MM.1S (cell line): ENCODE measurements around the gene CACNA1D.

Source experiments
- DNase-seq: peaks from one replicate; pipeline ENCODE4 v3.0.0-alpha.2; 2015
- H2AFZ ChIP-seq: fragments of 300-600 bp; sonication (generic); 2 replicates; pipeline ENCODE4 v1.6.0; 2016; ENCODE audit warnings: antibody characterized with exemption, low read length
- H3F3A ChIP-seq: fragments of 300-600 bp; sonication (generic); 2 replicates; pipeline ENCODE4 v1.6.1; 2016; ENCODE audit warnings: mild to moderate bottlenecking, antibody characterized with exemption, low read length, moderate library complexity, mixed read lengths; ENCODE audit not compliant: insufficient read depth
- H3K27ac ChIP-seq: fragments of 300-600 bp; sonication (generic); 2 replicates; pipeline ENCODE4 v1.5.1; 2016; ENCODE audit warnings: mild to moderate bottlenecking, low read length
- H3K27me3 ChIP-seq: fragments of 300-600 bp; sonication (generic); replicated peaks from 2 replicates; pipeline ENCODE4 v1.6.0; 2016; ENCODE audit warnings: low read length; ENCODE audit not compliant: insufficient read depth
- H3K36me3 ChIP-seq: fragments of 300-600 bp; sonication (generic); replicated peaks from 2 replicates; pipeline ENCODE4 v1.6.1; 2016; ENCODE audit warnings: mild to moderate bottlenecking, low read length, mixed read lengths; ENCODE audit not compliant: insufficient read depth
- H3K4me1 ChIP-seq: fragments of 300-600 bp; sonication (generic); 2 replicates; pipeline ENCODE4 v1.6.1; 2016; ENCODE audit warnings: low read length, mixed read lengths
- H3K4me2 ChIP-seq: fragments of 300-600 bp; sonication (generic); 2 replicates; pipeline ENCODE4 v1.6.0; 2016; ENCODE audit warnings: low read depth, low read length
- H3K4me3 ChIP-seq: fragments of 300-600 bp; sonication (generic); 2 replicates; pipeline ENCODE4 v1.5.1; 2016; ENCODE audit warnings: low read length, mixed read lengths
- H3K79me2 ChIP-seq: fragments of 300-600 bp; sonication (generic); 2 replicates; pipeline ENCODE4 v1.6.1; 2016; ENCODE audit warnings: mixed run types, low read length, mixed read lengths
- H3K9ac ChIP-seq: fragments of 300-600 bp; sonication (generic); 2 replicates; pipeline ENCODE4 v1.6.1; 2016; ENCODE audit warnings: low read length, mixed read lengths
- H3K9me2 ChIP-seq: fragments of 300-600 bp; sonication (generic); replicated peaks from 2 replicates; pipeline ENCODE4 v1.6.1; 2016; ENCODE audit warnings: mild to moderate bottlenecking, low read length, mixed read lengths; ENCODE audit not compliant: insufficient read depth
- H3K9me3 ChIP-seq: fragments of 300-600 bp; sonication (generic); replicated peaks from 2 replicates; pipeline ENCODE4 v1.6.1; 2016; ENCODE audit warnings: mild to moderate bottlenecking, low read length, mixed read lengths; ENCODE audit not compliant: insufficient read depth
- H4K20me1 ChIP-seq: fragments of 300-600 bp; sonication (generic); 2 replicates; pipeline ENCODE4 v1.6.1; 2016; ENCODE audit warnings: mild to moderate bottlenecking, low read length, moderate library complexity, mixed read lengths; ENCODE audit not compliant: insufficient read depth
- EZH2phosphoT487 ChIP-seq: fragments of 300-600 bp; sonication (generic); IDR thresholded peaks from 2 replicates; pipeline ENCODE4 v1.6.1; 2018; ENCODE audit warnings: antibody characterized with exemption, low read length
- TF ChIP-seq, protein P1 (sequence below): fragments of 300-600 bp; sonication (generic); IDR thresholded peaks from 2 replicates; pipeline ENCODE4 v1.5.1; 2016; ENCODE audit warnings: antibody characterized with exemption, low read length, mixed read lengths

CACNA1D gene

DNA sequence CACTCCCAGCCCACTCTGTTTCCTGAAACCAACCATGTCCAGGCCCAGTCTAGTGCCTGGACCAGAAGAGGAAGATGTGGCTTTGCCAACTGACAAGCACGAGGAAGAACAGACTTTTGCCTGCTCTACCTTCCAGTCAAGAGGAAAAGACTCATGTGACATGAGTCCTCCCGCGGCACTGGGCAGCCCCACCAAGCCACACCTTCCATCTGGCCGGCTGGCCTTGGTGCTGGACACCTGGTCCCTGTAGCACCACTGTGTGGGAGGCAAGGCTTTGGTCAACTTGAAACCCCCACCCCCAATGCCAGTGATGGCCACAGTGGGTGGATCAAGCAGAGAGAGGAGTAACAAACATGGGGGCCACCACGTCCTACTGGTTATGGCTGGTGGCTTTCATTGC is 339.3 kb downstream of the CACNA1D start:
- no peak for DNase-seq
- Histone ChIP-seq H3K27me3 (no peaks in the 10 kb centered on the region), H4K20me1 (no peaks in the 10 kb centered on the region), H3F3A (no peaks in the 10 kb centered on the region), H2AFZ (no peak overlapping the region), H3K4me1 (no peaks in the 10 kb centered on the region), H3K36me3 (no peaks in the 10 kb centered on the region), H3K9me3 (no peaks in the 10 kb centered on the region), H3K4me2 (no peak overlapping the region), H3K4me3 (no peak overlapping the region), H3K9me2 (no peaks in the 10 kb centered on the region), H3K27ac (no peak overlapping the region), H3K79me2 (no peaks in the 10 kb centered on the region), H3K9ac (no peak overlapping the region)
- TF ChIP-seq EZH2phosphoT487 = no peak
- TF ChIP-seq, protein P1, sequence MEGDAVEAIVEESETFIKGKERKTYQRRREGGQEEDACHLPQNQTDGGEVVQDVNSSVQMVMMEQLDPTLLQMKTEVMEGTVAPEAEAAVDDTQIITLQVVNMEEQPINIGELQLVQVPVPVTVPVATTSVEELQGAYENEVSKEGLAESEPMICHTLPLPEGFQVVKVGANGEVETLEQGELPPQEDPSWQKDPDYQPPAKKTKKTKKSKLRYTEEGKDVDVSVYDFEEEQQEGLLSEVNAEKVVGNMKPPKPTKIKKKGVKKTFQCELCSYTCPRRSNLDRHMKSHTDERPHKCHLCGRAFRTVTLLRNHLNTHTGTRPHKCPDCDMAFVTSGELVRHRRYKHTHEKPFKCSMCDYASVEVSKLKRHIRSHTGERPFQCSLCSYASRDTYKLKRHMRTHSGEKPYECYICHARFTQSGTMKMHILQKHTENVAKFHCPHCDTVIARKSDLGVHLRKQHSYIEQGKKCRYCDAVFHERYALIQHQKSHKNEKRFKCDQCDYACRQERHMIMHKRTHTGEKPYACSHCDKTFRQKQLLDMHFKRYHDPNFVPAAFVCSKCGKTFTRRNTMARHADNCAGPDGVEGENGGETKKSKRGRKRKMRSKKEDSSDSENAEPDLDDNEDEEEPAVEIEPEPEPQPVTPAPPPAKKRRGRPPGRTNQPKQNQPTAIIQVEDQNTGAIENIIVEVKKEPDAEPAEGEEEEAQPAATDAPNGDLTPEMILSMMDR = no peak

DNA sequence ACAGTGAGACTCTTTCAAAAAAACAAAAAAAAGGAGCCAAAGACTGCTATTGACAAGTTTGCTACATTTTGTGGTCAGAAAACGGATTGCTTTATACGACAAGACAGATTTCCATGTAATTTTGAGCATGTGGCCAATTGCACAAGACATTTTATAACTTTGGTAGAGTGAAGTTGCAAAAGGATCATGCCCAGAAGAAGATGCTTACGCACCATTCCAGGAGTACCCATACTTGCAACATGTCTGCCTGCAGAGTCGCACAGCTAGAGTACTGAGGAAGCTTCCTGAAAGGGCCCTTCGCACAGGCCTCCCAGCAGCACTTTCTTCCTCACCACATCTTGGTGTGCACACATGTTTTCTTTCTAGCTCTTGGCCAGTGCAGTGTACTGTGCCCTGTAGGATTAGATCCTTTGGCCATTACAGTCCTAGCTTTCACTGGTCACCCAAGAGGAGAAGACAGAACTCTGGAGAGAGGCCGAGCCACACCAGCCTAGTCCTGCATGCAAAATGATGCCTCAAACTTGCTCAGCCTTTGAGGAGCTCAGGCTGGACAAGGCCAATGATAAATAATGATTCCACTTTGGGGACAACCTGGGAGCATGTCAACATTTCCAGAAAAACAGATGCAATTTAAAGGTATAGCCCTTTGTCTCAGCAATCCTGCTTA is 340.2 kb downstream of the CACNA1D start:
- TF ChIP-seq, protein P1 = no peak
- TF ChIP-seq EZH2phosphoT487 = no peak

DNA sequence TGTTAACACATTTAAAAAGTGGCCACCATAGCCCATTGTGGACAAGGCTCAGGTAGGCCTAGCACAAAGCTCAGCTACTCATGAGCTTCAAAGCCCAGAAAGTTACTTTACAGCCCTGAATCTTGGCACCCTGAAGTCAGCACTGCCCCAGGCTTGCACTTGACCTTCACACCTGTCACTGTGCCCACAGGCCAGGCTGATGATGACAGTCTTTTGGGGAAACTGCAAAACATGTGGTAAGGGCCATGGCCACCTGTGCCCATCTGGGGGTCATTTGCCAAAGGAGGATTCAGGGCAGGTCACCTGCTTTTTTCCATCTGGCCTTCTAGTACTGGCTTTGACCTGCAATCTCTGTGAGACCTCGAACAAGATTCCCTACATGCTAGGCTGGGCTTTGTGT is 340.8 kb downstream of the CACNA1D start:
- Histone ChIP-seq H3K36me3 (no peaks in the 10 kb centered on the region), H2AFZ (no peak overlapping the region), H3K27me3 (no peaks in the 10 kb centered on the region), H3K9me3 (no peaks in the 10 kb centered on the region), H3K4me2 (no peak overlapping the region), H4K20me1 (no peaks in the 10 kb centered on the region), H3K4me3 (no peak overlapping the region), H3K9ac (no peak overlapping the region), H3F3A (no peaks in the 10 kb centered on the region), H3K4me1 (no peaks in the 10 kb centered on the region), H3K79me2 (no peaks in the 10 kb centered on the region), H3K27ac (no peak overlapping the region), H3K9me2 (no peaks in the 10 kb centered on the region)
- DNase-seq = no peak
- TF ChIP-seq EZH2phosphoT487 = no peak

More for the DNA sequence above, 340.2 kb downstream of the CACNA1D start:
- H3K9me3 ChIP-seq = no peaks in the 10 kb centered on the region
- H3K4me3 ChIP-seq = no peak overlapping the region
- no peaks in the 10 kb centered on the region for H4K20me1 ChIP-seq
- H3K27ac ChIP-seq = no peak overlapping the region
- no peak overlapping the region for H2AFZ ChIP-seq
- H3K4me2 ChIP-seq = no peak overlapping the region
- DNase-seq = no peak
- no peak overlapping the region for H3K9ac ChIP-seq
- H3F3A ChIP-seq = no peaks in the 10 kb centered on the region
- no peaks in the 10 kb centered on the region for H3K79me2 ChIP-seq
- H3K4me1 ChIP-seq = no peaks in the 10 kb centered on the region
- no peaks in the 10 kb centered on the region for H3K9me2 ChIP-seq
- H3K27me3 ChIP-seq = no peaks in the 10 kb centered on the region
- H3K36me3 ChIP-seq = no peaks in the 10 kb centered on the region

DNA sequence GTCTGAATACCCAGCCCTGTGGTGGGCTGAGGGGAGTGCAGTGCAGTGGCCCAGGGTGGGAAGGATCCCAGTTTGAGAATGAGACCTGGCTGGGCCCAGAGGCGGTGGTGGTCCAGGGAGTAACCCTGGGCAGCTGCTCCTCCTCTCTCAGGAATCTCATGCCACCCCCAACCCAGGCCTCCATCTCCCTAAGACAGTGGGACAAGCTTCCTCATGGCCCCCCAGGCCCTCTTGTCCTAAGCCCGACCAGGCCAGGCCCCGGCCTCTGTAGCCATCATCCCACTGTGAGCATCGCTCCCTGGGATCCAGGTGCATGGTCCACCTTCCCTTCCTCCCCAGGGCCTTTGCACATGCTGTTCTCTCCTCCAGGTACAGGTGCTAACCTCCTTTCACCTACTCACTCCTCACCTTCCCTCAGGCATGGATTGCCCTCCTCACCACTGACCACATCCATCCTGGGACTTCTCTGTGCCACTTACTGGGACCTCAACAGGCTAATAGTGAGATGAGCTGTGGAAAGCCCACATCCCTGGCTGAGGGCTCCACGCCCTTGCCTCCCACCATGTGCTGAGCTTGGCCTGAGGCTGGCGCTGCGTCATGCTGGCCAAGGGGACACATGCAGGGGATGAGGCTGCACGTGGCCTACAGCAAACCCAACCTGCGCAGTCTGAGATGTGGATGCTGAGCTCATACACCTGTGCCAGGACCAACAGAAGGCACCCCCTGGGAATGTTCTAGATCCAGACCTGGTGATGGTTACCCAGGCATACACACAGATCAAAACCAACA is 341.9 kb downstream of the CACNA1D start:
- no peaks in the 10 kb centered on the region for H3K27me3 ChIP-seq
- H3K9me3 ChIP-seq = no peaks in the 10 kb centered on the region
- H3K4me3 ChIP-seq = no peak overlapping the region
- H3K36me3 ChIP-seq = no peaks in the 10 kb centered on the region
- no peak for DNase-seq
- no peaks in the 10 kb centered on the region for H3F3A ChIP-seq
- no peaks in the 10 kb centered on the region for H3K79me2 ChIP-seq
- TF ChIP-seq EZH2phosphoT487 = no peak
- no peaks in the 10 kb centered on the region for H3K4me1 ChIP-seq
- H3K9me2 ChIP-seq = no peaks in the 10 kb centered on the region
- no peak overlapping the region for H2AFZ ChIP-seq
- H4K20me1 ChIP-seq = no peaks in the 10 kb centered on the region
- no peak overlapping the region for H3K27ac ChIP-seq
- H3K4me2 ChIP-seq = no peak overlapping the region
- no peak overlapping the region for H3K9ac ChIP-seq
